HPDE6-E6E7 (cell line): Measurements from ENCODE around the gene UBE2D1.

Source experiments
- DNase-seq: peaks from one replicate; pipeline ENCODE4 v3.0.0; 2011; ENCODE audit warnings: missing footprints; ENCODE audit errors: extremely low spot score

Gene UBE2D1

GRCh38 chr10:58341422-58341821, 6.6 kb downstream of the UBE2D1 start:
- DNase-seq, result no peak

DNA sequence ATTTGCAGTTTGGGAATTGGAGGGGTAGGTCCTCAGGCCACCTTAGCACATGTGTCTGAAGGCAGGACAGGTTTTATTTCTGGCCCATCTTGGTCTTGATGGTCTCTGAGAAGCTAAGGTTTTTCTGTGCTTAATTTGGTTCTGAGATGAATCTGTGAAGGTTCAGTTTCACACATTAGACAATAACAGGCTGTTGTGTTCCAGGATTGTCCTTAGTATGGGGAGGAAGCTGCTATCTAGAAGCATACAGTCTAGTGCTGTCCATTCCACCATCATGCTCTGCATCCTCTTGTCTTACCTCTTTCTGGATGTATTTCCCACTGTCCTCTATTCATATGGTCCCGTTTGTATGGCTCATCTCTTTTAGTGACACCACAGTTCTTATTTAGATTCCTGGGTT, 7.1 kb downstream of the UBE2D1 start:
- DNase-seq, result no peak

- DNase-seq, result no peak
Observed at GRCh38 chr10:58347967-58348366, 13.2 kb downstream of the UBE2D1 start.

- no peak for DNase-seq
Observed at GRCh38 chr10:58348571-58349033, 13.8 kb downstream of the UBE2D1 start.

DNA sequence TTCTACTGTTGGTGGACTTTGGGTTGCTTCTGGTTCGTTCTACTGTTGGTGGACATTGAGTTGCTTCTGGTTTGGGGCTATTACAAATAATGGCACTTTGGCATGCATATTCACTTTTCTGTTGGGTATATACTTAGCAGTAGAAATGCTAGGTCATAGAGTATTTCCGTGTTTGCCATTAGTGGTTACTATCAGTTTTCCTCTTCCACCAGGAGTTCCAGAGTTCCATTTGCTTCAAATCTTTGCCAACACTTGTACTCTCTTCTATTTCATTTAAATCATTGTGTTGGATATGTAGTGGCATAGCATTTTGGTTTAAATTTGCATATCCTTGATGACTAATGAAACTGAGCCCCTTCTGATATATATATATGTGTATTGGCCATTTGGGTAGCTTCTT, 15.2 kb downstream of the UBE2D1 start:
- DNase-seq, result no peak

DNA sequence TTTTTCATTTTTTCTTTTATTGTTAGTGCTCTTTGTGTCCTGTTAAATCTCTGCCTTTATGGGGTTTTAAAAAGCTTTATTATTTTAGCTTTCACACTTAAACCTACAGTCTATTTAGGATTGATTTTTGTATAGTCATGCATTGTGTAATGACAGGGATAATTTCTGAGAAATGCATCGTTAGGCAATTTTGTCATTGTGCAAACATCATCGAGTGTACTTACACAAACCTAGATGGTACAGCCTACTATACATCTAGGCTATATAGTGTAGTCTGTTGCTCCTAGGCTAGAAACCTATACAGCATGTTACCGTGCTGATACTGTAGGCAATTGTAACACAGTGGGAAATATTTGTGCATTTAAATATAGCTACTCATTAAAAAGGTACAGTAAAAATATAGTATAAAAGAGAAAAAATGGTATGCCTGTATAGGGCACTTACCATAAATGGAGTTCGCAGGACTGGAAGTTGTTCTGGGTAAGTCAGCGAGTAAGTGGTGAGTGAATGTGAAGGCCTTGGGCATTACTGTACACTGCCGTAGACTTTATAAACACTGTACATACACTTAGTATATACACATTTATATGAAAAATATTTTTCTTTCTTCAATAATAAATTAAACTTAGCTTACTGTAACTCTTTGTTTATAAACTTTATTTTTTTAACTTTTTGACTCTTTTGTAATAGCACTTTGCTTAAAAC, 16.0 kb downstream of the UBE2D1 start:
- DNase-seq, result no peak

GRCh38 chr10:58351616-58352578, 17.1 kb downstream of the UBE2D1 start:
- DNase-seq, result no peak

DNA sequence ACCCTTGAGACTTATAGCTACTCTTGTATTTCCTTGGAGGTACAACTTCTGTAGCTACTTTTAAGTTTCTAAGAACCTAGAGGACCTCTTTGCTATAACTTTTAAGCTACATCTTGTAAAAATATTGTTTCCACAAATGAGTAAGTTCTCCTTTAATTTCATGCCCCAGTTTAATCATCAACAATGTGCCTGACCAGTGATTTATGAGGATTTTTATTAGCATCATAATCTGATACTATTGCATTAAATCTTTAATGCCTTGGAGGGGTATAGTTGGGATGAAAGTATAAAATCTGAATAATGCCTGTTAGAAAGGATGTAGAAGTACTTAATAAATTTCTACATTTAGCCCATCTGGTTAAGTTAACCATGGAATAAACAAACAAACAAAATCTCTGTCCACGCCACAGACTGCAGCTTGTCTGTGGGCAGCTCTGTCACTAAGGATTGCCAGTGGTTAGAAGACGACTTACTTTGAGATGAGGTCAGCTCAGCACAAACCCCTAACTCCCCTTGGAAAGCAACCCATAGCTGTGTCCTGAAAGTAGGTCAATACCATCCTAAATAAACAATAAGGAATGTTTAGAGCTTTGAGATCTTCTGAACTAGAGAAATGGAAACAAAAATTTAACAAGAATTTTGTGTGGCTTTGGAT, 18.3 kb downstream of the UBE2D1 start:
- DNase-seq, result no peak

DNA sequence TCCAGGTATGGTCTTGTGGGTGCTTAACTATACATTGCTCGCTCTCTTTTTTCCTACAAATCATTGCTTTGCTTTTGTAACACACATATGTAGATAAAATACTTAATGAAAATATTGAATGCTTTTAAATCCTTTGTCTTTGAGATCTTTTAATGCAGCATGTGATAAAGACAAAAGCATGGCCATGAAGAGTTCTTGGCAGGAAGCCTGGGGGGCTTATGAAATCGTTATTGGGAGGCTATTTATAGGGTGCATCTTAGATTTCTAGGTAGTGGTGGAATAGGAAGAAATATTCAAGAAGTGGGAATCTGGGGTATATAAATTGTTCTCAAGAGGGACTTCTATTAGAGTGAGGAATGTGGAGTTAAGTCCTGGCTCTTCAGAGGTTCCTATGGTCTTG, 21.9 kb downstream of the UBE2D1 start:
- DNase-seq, result no peak

DNA sequence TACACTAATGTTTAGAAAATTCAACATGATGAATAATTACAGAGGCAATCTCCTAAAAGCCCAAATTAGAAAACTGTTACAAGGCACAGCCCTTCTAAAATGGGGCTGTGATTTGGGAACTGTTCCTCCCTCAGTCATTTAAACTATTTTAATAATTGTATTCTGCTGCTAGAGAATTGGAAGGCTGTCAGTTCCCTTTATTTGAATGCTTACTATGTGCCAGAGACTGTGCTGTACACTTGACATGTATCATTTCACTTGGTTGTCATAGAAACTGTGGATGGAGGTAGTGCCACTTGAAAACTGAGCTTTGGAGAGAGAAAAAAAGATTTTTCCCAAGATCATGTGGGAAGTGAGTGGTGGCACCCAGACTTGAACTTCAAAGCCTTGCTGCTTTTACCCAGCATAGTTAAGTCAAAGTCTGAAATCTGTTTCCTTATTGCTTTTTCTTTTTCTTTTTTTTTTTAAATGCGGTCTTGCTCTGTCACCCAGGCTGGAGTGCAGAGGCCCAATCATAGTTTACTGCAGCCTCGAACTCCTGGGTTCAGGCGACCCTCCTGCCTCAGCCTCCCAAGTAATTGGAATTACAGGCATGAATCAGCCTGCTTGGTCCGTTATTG, 23.6 kb downstream of the UBE2D1 start:
- no peak for DNase-seq

DNA sequence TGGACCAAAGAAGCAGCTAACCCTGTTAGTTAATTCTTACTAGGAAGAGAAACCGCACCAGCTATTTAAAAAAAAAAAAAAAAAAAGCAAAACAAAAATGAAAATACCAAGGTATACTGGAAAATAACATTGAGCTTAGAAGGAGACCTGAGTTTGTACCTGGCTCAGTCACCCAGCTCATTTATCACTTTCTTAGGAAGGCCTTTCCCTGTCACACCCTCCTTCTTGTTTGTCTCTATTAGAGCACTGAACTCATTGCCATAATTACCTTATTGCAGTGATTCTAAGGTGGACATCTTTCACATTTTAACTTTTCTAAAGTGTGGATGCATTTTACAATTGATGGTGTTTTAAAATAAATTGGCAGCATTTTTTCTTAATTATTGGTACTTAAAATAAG, 24.1 kb downstream of the UBE2D1 start:
- DNase-seq, result no peak

DNA sequence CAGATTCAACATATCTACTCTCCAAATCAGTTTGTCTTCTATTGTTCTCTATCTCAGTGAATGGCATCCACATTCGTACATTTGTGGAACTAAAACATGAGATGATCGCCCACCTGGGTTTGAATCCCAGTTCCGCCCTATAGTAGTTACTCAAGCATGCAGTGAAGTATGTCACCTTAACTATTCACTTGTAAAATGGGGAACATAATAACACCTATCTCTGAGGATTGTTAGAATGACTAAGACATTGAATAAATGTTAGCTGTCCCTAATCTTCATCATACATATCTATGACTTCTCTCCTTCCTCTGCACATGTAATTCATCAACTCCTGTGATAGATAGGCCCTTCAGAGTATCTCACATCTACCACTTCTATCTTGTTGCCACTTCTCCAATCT, 24.7 kb downstream of the UBE2D1 start:
- DNase-seq, result no peak

DNA sequence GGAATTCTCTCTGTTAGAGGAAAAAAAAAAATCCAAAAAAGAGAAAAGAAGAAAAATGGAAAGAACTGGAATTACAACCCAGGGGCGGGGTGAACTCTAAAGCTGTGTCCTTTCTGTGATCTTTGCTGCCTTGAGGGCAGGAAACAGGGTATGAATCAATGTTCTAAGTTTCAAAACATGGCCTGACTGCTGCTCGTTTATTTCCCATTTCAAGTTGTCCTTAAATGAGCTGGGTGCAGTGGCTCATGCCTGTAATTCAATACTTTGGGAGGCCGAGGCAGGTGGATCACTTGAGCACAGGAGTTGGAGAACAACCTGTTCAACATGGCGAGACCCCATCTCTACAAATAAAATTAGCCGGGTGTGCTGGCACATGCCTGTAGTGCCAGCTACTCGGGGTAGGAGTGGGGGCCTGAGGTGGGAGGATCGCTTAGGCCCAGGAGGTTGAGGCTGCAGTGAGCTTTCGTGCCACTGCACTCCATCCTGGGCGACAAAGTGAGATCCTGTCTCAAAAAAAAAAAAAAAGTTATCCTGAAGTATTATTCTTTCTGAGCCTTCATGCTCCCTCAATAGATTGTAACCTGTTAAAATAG, 25.7 kb downstream of the UBE2D1 start:
- peak; percentile 21 for DNase-seq

- DNase-seq, result no peak
Observed at GRCh38 chr10:58361353-58361752, 26.5 kb downstream of the UBE2D1 start.

DNA sequence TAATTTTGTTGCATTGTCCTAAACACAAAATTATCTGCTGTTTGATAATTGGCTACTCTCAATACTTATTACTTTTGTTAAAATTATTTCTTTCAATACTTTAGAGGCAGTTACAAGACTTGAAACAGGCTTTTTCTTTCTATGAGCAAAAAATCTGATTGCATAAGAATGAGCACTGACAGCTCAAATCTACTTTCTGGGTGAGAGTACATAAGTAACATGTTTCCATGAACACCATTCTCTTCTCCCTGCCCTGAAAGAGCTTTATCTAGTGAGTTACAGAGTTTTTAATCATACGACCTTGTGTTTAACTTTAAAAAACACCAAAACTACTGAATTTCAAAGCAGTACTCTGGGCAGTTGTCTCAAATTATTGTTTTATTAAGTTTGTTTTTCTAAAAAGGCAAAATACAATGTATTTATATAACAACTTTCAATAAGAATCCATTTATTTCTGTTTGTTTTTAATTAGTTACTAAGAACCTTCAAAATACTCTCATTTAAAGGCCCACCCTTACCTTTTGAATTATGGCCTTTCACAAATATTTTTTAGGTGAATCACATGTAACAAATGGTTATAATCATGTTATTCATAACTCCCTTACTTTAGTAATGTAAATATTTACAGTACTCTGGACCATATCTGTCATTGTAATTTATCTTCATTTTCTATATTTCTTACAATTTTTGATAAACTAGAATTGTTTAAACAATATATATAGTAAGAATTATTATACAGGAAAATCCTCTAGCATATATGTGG, 27.4 kb downstream of the UBE2D1 start:
- DNase-seq, result no peak

GRCh38 chr10:58367069-58367468, 32.3 kb downstream of the UBE2D1 start:
- DNase-seq, result no peak

- no peak for DNase-seq
Observed at GRCh38 chr10:58371473-58371872, 36.7 kb downstream of the UBE2D1 start.

- DNase-seq, result no peak
Observed at GRCh38 chr10:58372607-58373441, 38.0 kb downstream of the UBE2D1 start.

DNA sequence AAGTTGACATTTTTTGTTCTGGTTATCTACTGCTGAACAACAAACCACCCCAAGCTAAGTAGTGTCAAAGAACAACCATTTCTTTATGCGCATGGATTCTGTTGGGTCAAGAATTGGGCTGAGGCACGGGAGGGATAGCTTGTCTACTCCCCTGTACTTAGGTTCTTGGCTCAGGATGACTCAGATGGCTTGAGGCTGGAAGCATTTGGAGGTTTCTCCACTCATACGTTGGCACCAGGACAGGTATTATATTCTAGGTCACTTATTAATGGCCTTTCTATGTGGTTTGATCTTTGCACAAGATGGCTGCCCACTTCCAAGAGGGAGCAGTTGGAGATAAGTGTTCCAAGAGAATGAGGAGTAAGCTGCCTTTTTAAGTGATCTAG, 38.6 kb downstream of the UBE2D1 start:
- DNase-seq, result peak; percentile 16

- DNase-seq, result no peak
Observed at GRCh38 chr10:58382489-58382995, 47.7 kb downstream of the UBE2D1 start.
